Muscle of leg (tissue), 11 donors: ENCODE measurements around the gene PC. TPM values are rescaled to one million over a fixed set of nuclear protein-coding genes. Genes with fewer than 3 reads are reported as not detected.

ENCODE experiments used
- DNase-seq: peaks from one replicate; pipeline ENCODE4 v3.0.0; 2013
- H3K27ac ChIP-seq: one replicate; pipeline ENCODE4 v1.5.1; 2013; ENCODE audit warnings: mild to moderate bottlenecking, low read length, control low read depth
- H3K27me3 ChIP-seq: one replicate; pipeline ENCODE4 v1.6.1; 2013; ENCODE audit warnings: low read length; ENCODE audit not compliant: control insufficient read depth, insufficient read depth
- H3K36me3 ChIP-seq: one replicate; pipeline ENCODE4 v1.6.1; 2013; ENCODE audit warnings: low read length; ENCODE audit not compliant: control insufficient read depth, insufficient read depth
- H3K4me1 ChIP-seq: one replicate; pipeline ENCODE4 v1.6.1; 2013; ENCODE audit warnings: low read length; ENCODE audit not compliant: control insufficient read depth, insufficient read depth
- H3K4me3 ChIP-seq: one replicate; pipeline ENCODE4 v1.5.1; 2013; ENCODE audit warnings: low read length, control low read depth
- H3K9me3 ChIP-seq: replicated peaks from 2 replicates; pipeline ENCODE4 v1.6.1; 2013; ENCODE audit warnings: low read depth, low read length; ENCODE audit not compliant: control insufficient read depth
- WGBS: methylation state at CpG from one replicate; pipeline ENCODE4 v1.1.5; 2013; ENCODE audit warnings: missing lambda C conversion rate; ENCODE audit not compliant: insufficient coverage; 5-methylcytosine and 5-hydroxymethylcytosine counted together
- polyA plus RNA-seq, 8 donors: library from polyadenylated mRNA; unstranded; fragments of 120-200 nt; gene quantifications; one replicate each; pipeline versions ENCODE4 v1.2.1 to v1.2.3, GENCODE V29; 2013; ENCODE audit warnings: inconsistent platforms in 1 of 8, low replicate concordance in 1 of 8; ENCODE audit not compliant: insufficient read length in 8 of 8, insufficient read depth in 1 of 8
- total RNA-seq: library from RNA; stranded (reverse); fragments of 120-200 nt; gene quantifications from one replicate; pipeline ENCODE4 v1.2.4, GENCODE V29; 2013

The PC gene
- total and polyA plus RNA-seq, 9 donors, result 10.0 to 30.9 (median 18.8) TPM

DNA sequence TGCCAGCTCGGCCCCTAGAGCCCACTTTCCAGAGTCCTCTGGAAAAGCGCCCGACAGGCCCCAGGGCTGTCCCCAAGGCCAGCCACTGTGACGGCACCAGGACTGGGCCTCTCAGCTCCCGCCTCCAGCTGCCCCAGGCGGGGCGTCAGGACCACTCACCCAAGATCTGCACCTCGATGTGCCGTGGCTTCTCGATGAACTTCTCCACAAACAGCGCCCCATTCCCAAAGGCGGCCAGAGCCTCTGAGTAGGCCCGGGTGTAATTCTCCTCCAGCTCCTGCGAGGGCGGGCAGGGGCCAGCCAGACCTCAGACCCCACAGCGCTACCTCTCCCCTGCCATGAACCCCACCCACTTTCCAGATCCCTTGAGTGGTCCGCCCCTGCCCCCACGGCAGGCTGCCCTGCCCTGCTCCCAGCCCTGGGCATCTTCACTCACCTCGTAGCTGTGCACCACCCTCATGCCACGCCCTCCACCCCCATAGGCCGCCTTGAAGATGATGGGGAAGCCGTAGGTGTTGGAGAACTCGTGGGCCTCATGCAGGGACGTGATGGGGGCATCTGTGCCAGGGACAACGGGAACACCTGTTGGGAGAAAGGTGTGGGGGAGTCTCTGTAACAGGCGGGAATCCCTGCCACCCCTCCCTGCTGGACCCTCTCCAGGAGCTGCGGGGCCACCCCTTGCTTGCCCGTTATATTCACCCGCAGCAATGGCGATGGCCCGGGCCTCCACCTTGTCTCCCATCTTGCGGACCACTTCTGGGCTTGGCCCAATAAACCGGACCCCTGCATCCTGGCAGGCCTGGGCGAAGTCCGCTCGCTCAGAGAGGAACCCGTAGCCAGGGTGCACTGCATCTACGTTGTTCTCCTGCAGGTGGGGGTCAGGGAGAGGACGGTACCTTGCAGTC lies 87.3 kb downstream of the PC start:
- no peak for DNase-seq
- WGBS, result 91% methylated on average over 24 of the region's 39 CpGs

DNA sequence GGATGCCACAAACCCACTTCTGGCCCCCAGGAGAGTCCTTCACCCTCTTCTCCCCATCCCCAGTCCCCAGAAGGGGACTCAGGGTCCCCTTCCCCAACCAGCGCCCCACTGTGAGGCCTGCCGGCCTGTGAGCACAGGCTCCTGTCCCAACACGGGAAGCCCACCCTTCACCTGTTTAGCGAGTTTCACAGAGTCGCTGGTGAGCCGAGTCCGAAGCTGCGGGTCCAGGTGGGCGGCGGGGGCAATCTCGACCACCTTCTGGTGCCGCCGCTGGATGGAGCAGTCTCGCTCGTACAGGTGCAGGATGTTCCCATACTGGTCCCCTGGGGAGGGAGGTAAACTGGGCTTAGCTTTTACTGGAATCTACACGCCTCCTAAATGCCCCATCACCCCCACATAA lies 88.1 kb downstream of the PC start:
- Histone ChIP-seq H3K9me3 (no peaks in the 10 kb centered on the region), H3K4me3 (no peak overlapping the region), H3K36me3 (peaks cover 16% of the 10 kb centered on the region), H3K27me3 (no peaks in the 10 kb centered on the region), H3K4me1 (peaks cover 29% of the 10 kb centered on the region), H3K27ac (no peak overlapping the region)
- 94% methylated on average over 8 of the region's 16 CpGs for WGBS
- DNase-seq, result no peak

More for the DNA sequence above, 87.3 kb downstream of the PC start:
- H3K27me3 ChIP-seq, result no peaks in the 10 kb centered on the region
- no peak overlapping the region for H3K4me3 ChIP-seq
- H3K9me3 ChIP-seq, result no peaks in the 10 kb centered on the region
- H3K27ac ChIP-seq, result no peak overlapping the region
- H3K4me1 ChIP-seq, result peaks cover 22% of the 10 kb centered on the region
- H3K36me3 ChIP-seq, result peaks cover 16% of the 10 kb centered on the region

DNA sequence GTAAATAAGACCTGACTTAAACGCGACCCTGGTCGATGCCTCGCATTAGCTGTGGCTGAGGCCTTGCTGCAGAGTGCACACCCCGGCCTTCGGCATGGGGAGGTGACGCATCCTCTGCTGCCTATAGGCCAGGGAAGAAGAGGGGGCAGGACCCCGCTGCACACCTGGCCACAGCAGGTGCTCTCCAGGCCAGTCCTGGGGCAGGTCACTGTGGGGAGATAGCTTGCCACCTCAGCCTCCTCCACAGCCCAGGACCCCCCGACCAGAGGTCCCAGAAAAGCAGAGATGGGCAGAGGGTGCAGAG lies 88.7 kb downstream of the PC start:
- no peak overlapping the region for H3K27ac ChIP-seq
- 100% methylated on average over 1 of the region's 9 CpGs for WGBS
- no peak overlapping the region for H3K4me3 ChIP-seq
- peaks cover 16% of the 10 kb centered on the region for H3K36me3 ChIP-seq
- no peak for DNase-seq
- peaks cover 34% of the 10 kb centered on the region for H3K4me1 ChIP-seq
- no peaks in the 10 kb centered on the region for H3K27me3 ChIP-seq
- no peaks in the 10 kb centered on the region for H3K9me3 ChIP-seq

DNA sequence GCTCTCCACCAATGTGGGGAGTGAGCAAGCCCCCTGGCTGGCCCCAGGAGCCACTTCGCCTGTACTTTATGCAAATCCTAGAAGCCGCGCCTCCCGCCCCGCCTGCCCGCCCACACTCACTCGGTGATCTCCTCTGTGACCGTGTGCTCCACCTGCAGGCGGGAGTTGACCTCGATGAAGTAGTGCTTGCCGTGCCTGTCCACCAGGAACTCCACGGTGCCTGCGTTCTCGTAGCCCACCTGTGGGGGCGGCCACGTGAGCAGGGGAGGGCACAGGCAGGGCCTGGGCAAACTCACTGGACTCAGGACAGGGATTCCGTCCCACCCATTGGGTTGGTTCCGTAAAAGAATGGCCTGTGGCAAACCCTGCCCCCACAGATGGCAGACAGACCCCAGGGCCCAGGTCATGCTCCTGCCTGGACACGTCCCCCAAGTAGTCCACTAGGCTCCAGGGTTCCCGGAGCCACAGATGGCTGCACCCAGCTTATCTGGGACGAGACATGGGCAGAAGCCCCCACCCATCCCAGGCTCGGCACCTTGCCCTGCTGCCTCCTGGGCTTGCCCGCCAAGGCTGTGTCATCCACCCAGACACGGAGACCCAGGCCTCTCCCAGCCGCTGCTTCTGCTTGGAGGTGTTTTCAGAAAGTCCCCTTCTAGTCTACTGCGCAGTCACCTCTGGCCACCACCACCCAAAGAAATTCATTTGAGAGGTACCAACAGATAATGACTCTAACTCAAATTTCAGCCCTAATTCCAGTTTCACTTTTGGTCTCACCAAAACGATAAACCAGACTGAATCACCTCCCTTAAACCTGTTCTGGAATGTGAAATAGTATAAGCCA lies 89.2 kb downstream of the PC start:
- H3K4me1 ChIP-seq, result peaks cover 40% of the 10 kb centered on the region
- peaks cover 16% of the 10 kb centered on the region for H3K36me3 ChIP-seq
- H3K27ac ChIP-seq, result no peak overlapping the region
- WGBS, result 40% methylated on average over 22 of the region's 27 CpGs
- no peak for DNase-seq
- no peaks in the 10 kb centered on the region for H3K27me3 ChIP-seq
- no peaks in the 10 kb centered on the region for H3K9me3 ChIP-seq
- H3K4me3 ChIP-seq, result no peak overlapping the region

DNA sequence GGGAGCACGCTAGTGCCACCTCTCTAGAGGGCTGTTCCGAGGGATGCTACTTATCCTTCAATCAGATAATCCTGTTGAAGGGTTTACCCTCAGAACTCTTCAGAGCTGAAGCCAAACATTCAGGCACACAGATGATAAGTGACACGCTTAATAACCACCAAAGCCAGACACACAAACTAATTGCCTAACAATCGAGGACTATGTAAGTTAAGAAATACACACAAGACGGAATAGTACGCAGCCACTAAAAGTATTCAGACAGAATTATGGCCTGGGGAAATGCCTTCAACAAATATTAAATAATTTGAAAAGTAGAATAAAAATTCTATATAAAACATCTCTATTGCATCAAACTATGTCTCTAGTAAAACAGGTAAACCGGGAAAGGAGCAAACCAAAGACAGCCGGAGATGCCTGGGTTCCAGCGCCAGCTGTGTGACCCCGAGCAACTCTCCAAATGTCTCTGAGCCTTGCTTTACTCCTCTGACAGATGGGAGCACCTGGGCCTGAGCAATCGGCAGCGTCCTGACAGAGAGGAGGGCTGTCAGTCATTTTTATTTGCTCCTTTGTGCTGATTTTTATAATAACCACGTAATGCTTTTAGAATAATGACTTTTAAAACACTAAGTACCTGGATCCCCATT lies 90.0 kb downstream of the PC start:
- Histone ChIP-seq H3K27me3 (no peaks in the 10 kb centered on the region), H3K4me3 (no peak overlapping the region), H3K27ac (no peak overlapping the region), H3K36me3 (peaks cover 16% of the 10 kb centered on the region), H3K9me3 (no peaks in the 10 kb centered on the region), H3K4me1 (peaks cover 48% of the 10 kb centered on the region)
- 100% methylated on average over 2 of the region's 13 CpGs for WGBS
- no peak for DNase-seq

DNA sequence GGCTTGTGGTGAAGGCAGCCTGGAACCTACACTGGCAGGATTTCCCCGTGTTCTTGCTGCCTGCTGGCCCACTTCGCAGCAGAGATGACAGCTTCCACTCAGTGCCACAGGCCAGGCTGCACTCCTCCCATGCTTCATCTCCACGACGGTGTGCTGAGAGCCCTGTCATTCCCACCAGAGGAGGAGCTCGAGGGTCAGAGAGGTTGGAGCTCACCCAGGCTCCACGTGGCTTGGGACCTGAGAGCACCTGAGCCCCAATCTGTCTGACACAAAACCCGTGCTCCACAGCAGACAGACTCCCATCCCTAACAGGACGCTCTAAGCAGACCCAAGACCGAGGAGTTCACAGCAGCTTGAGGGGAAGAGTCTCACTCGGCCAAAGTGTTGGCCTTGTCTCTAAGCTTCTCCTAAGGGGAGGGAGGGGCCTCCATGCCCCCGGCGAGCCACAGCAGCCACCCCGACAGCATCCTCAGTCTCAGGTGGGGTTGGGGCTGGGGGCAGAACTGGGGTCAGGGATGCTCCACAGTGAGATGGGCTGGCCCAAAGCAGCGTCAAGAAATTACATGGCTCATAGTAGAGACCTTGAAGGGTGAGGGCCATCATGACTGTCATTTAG lies 90.7 kb downstream of the PC start:
- Histone ChIP-seq H3K36me3 (peaks cover 18% of the 10 kb centered on the region), H3K4me1 (peaks cover 48% of the 10 kb centered on the region), H3K4me3 (no peak overlapping the region), H3K27ac (peak overlapping the region; percentile 80), H3K9me3 (no peaks in the 10 kb centered on the region), H3K27me3 (no peaks in the 10 kb centered on the region)
- DNase-seq, result no peak
- 71% methylated on average over 7 of the region's 14 CpGs for WGBS

DNA sequence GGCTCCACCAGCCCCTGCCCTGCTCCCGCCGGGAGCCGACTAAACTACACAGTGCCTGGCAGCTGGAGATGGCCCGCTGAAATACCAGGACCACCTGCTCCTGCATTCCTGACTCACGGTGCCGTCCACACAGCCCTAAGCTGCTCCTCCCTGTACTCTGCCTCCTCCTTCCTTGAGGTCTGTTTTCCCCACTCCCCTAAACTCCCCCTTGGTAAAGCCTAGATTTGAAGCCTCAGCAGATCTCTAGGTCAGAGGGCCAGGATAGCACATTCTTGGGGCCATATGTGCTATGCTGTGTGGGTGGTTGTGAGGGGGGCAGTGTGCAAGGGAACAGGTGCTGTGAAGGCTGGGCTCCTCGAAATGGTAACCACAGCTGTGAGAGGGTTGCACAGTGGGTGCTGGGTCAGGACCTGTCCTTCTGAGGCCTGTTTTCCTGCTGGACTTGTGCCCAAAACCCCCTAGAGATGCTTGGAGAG lies 91.6 kb downstream of the PC start:
- H3K4me1 ChIP-seq, result peaks cover 48% of the 10 kb centered on the region
- DNase-seq, result peak; percentile 82
- H3K27ac ChIP-seq, result peak overlapping the region; percentile 80
- no peak overlapping the region for H3K4me3 ChIP-seq
- WGBS, result 70% methylated on average over 7 of the region's 7 CpGs
- H3K36me3 ChIP-seq, result peaks cover 22% of the 10 kb centered on the region
- no peaks in the 10 kb centered on the region for H3K9me3 ChIP-seq
- H3K27me3 ChIP-seq, result no peaks in the 10 kb centered on the region

DNA sequence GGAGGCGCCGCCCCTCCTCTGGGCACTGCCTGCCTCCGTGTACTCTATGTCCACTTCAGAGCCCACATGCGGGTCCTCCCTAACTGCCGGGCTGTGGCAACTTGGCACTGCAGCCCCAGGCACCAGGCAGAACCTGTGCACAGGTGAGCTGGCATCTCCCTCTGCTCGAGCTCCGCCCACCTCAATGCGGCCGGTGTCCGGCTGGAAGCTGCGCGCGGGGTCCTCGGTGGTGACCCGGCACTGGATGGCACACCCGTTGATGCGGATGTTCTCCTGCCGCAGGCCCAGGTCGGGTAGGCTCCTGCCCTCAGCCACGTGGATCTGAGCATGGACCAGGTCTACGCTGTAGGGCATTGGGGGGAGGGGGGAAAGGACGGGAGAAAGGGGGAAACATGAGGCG lies 92.2 kb downstream of the PC start:
- Histone ChIP-seq H3K4me1 (peaks cover 48% of the 10 kb centered on the region), H3K27me3 (no peaks in the 10 kb centered on the region), H3K27ac (peak overlapping the region; percentile 62), H3K9me3 (no peaks in the 10 kb centered on the region), H3K36me3 (peaks cover 18% of the 10 kb centered on the region), H3K4me3 (peak overlapping the region; percentile 16)
- 91% methylated on average over 21 of the region's 23 CpGs for WGBS
- no peak for DNase-seq

DNA sequence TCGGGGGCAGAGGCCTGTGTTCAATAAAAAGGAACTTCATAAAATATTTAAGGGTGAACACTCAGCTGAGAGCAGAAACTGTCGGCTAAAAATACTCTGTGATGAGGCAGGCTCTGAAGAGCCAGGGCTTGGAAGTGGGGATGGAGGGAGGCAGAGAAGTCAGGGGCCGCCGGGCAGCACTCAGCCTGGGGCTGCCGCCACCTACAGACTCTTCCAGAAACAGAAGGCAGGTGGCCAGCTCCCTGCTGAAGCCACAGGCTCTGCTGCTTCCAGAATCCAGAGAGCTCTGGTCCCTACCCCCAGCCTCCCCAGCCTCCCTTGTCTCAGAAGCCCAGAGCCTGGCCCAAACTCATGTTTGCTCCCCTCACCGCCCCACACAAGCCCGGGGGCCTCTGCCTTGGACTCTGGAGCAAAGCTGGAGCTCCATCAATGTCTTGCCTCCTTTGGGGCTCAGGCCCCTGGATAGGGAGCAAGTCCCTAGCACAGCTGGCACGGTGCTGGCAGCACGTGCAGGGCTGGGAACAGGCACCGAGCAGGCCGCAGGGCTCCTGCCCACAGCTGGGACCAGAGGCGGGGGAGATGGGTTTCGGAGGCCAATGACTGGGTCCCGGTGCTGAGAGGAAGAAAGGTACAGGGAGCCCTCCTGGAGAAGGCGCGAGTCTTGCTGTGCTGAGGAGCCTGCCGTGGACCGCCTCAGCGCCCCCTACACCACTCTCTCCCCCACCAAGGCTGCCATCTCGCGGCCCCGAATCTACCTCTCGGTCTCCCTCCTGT lies 93.1 kb downstream of the PC start:
- Histone ChIP-seq H3K4me3 (peak overlapping the region; percentile 16), H3K9me3 (no peaks in the 10 kb centered on the region), H3K4me1 (peaks cover 51% of the 10 kb centered on the region), H3K27me3 (no peaks in the 10 kb centered on the region), H3K27ac (peak overlapping the region; percentile 29), H3K36me3 (peaks cover 16% of the 10 kb centered on the region)
- WGBS, result 73% methylated on average over 17 of the region's 23 CpGs
- no peak for DNase-seq
